HepG2 (cell line): Measurements from ENCODE around the gene MTURN.

Experiments
- EP300 ChIP-seq, 3 experiments: sonication (generic) in 1 of 3; formaldehyde crosslinking in 1 of 3; IDR thresholded peaks; 2 replicates each; pipeline versions ENCODE4 v1.5.1 to v1.6.1; 2011 to 2020; ENCODE audit warnings: low read depth in 2 of 3, low read length in 2 of 3, borderline replicate concordance in 1 of 3, improper control_type of control experiment in 1 of 3, mild to moderate bottlenecking in 1 of 3, missing genetic modification reagents in 1 of 3, moderate library complexity in 1 of 3
- EZH2 ChIP-seq: conservative IDR thresholded peaks from 2 replicates; pipeline ENCODE4 v1.6.1; 2012; ENCODE audit warnings: mild to moderate bottlenecking, low read depth, low read length, moderate library complexity
- TCF7L2 ChIP-seq: IDR thresholded peaks from 2 replicates; pipeline ENCODE4 v1.6.1; 2011; ENCODE audit warnings: mild to moderate bottlenecking, low read depth, low read length, moderate library complexity
- ZBTB7A ChIP-seq: sonication (generic); formaldehyde crosslinking; IDR thresholded peaks from 2 replicates; pipeline ENCODE4 v1.8.0; 2022; ENCODE audit warnings: mild to moderate bottlenecking, missing genetic modification reagents
- ZNF546 ChIP-seq: sonication (generic); formaldehyde crosslinking; conservative IDR thresholded peaks from 2 replicates; pipeline ENCODE4 v1.8.1; 2023; ENCODE audit warnings: mild to moderate bottlenecking, missing genetic modification reagents
- TF ChIP-seq, protein P1 (sequence below): IDR thresholded peaks from 2 replicates; pipeline ENCODE4 v1.6.1; 2012; ENCODE audit warnings: inconsistent platforms
- TF ChIP-seq, protein P2 (sequence below): sonication (generic); formaldehyde crosslinking; IDR thresholded peaks from 2 replicates; pipeline ENCODE4 v1.5.1; 2020; ENCODE audit warnings: missing genetic modification reagents, mild to moderate bottlenecking, borderline replicate concordance

DNA sequence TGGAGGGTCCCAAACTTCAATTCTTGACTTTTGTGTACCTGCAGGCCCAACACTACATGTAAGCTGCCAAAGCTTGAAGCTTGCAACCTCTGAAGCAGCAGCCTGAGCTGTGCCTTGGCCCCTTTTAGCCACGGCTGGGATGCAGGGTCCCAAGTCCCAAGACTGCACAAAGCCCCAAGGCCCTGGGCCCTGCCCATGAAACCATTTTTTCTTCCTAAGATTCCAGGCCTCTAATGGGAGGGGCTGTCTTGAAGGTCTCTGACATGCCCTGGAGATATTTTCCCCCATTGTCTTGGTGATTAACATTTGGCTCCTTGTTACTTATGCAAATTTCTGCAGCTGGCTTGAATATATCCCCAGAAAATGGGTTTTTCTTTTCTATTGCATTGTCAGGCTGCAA is 52.7 kb downstream of the MTURN start:
- TF ChIP-seq, protein P1, sequence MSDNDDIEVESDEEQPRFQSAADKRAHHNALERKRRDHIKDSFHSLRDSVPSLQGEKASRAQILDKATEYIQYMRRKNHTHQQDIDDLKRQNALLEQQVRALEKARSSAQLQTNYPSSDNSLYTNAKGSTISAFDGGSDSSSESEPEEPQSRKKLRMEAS: no peak
- TF ChIP-seq ZNF546 (CRISPR knock-in tag) (no peak), EP300 (IDR thresholded peaks at IDR 0.05; ENCODE audit: low read depth in 2 of 2, low read length in 2 of 2) (no peak), EP300 (CRISPR knock-in tag; IDR thresholded peaks at IDR 0.05; ENCODE audit: borderline replicate concordance) (no peak), TCF7L2 (no peak), ZBTB7A (CRISPR knock-in tag) (no peak), EZH2 (no peak)
- TF ChIP-seq, protein P2, sequence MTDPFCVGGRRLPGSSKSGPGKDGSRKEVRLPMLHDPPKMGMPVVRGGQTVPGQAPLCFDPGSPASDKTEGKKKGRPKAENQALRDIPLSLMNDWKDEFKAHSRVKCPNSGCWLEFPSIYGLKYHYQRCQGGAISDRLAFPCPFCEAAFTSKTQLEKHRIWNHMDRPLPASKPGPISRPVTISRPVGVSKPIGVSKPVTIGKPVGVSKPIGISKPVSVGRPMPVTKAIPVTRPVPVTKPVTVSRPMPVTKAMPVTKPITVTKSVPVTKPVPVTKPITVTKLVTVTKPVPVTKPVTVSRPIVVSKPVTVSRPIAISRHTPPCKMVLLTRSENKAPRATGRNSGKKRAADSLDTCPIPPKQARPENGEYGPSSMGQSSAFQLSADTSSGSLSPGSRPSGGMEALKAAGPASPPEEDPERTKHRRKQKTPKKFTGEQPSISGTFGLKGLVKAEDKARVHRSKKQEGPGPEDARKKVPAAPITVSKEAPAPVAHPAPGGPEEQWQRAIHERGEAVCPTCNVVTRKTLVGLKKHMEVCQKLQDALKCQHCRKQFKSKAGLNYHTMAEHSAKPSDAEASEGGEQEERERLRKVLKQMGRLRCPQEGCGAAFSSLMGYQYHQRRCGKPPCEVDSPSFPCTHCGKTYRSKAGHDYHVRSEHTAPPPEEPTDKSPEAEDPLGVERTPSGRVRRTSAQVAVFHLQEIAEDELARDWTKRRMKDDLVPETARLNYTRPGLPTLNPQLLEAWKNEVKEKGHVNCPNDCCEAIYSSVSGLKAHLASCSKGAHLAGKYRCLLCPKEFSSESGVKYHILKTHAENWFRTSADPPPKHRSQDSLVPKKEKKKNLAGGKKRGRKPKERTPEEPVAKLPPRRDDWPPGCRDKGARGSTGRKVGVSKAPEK (CRISPR knock-in tag): no peak
